HG02623 (cell line): ENCODE data around the gene MRPS9.

ENCODE experiments used
- ATAC-seq: cut with Tn5 transposase; IDR thresholded peaks from one replicate; pipeline ENCODE4 v1.9.1; 2021; ENCODE audit warnings: moderate library complexity; ENCODE audit not compliant: unreplicated experiment

MRPS9 gene

GRCh38 chr2:105078906-105079495 is 41.1 kb downstream of the MRPS9 start:
- ATAC-seq = no peak

GRCh38 chr2:105080461-105080860 is 42.6 kb downstream of the MRPS9 start:
- ATAC-seq = no peak

- no peak for ATAC-seq
Measured at GRCh38 chr2:105081006-105081601, 43.2 kb downstream of the MRPS9 start.

GRCh38 chr2:105082107-105082506 is 44.2 kb downstream of the MRPS9 start:
- no peak for ATAC-seq

- no peak for ATAC-seq
Measured at GRCh38 chr2:105085525-105085924, 47.7 kb downstream of the MRPS9 start.

- no peak for ATAC-seq
Measured at GRCh38 chr2:105087273-105087672, 49.4 kb downstream of the MRPS9 start.

- no peak for ATAC-seq
Measured at GRCh38 chr2:105090091-105090490, 52.2 kb downstream of the MRPS9 start.

- no peak for ATAC-seq
Measured at GRCh38 chr2:105092797-105093196, 54.9 kb downstream of the MRPS9 start.

- ATAC-seq = no peak
Measured at GRCh38 chr2:105099153-105099552, 61.3 kb downstream of the MRPS9 start.

GRCh38 chr2:105100046-105100840 is 62.4 kb downstream of the MRPS9 start:
- ATAC-seq = peak; percentile 89

GRCh38 chr2:105102001-105102400 is 64.1 kb downstream of the MRPS9 start:
- ATAC-seq = no peak

- ATAC-seq = no peak
Measured at GRCh38 chr2:105102963-105103421, 65.1 kb downstream of the MRPS9 start.

GRCh38 chr2:105103481-105103880 is 65.6 kb downstream of the MRPS9 start:
- no peak for ATAC-seq

- no peak for ATAC-seq
Measured at GRCh38 chr2:105104208-105104731, 66.4 kb downstream of the MRPS9 start.

- ATAC-seq = no peak
Measured at GRCh38 chr2:105110295-105110829, 72.5 kb downstream of the MRPS9 start.

GRCh38 chr2:105111365-105112150 is 73.7 kb downstream of the MRPS9 start:
- no peak for ATAC-seq

- ATAC-seq = no peak
Measured at GRCh38 chr2:105112345-105112744, 74.5 kb downstream of the MRPS9 start.

GRCh38 chr2:105113616-105114291 is 75.9 kb downstream of the MRPS9 start:
- no peak for ATAC-seq

GRCh38 chr2:105114551-105114950 is 76.7 kb downstream of the MRPS9 start:
- peak; percentile 52 for ATAC-seq

GRCh38 chr2:105116348-105116747 is 78.5 kb downstream of the MRPS9 start:
- no peak for ATAC-seq
